Skin epidermis (tissue), 12 donors: Measurements from ENCODE around the gene PEAK3.
A peak's percentile ranks its signal among the peaks of the same experiment; 100 is the strongest.

Source experiments
- H3K27ac ChIP-seq, 21 experiments: fragments of 200-600 bp; sonication (generic) in 11 of 21; one replicate each; pipeline ENCODE4 v1.5.0; 2020; ENCODE audit warnings: mild to moderate bottlenecking in 3 of 21, inconsistent platforms in 2 of 21, moderate library complexity in 2 of 21
- H3K4me3 ChIP-seq, 7 experiments: fragments of 200-600 bp; sonication (generic) in 2 of 7; one replicate each; pipeline ENCODE4 v1.5.0; 2020; ENCODE audit warnings: inconsistent platforms in 2 of 7, mild to moderate bottlenecking in 2 of 7, moderate library complexity in 1 of 7

The PEAK3 gene

GRCh38 chr19:2291185-2291751, 9.3 kb upstream of the PEAK3 start:
- Histone ChIP-seq H3K4me3 (peak overlapping the region; percentile 29 to 43 (median 37)), H3K27ac (no peak overlapping the region)

DNA sequence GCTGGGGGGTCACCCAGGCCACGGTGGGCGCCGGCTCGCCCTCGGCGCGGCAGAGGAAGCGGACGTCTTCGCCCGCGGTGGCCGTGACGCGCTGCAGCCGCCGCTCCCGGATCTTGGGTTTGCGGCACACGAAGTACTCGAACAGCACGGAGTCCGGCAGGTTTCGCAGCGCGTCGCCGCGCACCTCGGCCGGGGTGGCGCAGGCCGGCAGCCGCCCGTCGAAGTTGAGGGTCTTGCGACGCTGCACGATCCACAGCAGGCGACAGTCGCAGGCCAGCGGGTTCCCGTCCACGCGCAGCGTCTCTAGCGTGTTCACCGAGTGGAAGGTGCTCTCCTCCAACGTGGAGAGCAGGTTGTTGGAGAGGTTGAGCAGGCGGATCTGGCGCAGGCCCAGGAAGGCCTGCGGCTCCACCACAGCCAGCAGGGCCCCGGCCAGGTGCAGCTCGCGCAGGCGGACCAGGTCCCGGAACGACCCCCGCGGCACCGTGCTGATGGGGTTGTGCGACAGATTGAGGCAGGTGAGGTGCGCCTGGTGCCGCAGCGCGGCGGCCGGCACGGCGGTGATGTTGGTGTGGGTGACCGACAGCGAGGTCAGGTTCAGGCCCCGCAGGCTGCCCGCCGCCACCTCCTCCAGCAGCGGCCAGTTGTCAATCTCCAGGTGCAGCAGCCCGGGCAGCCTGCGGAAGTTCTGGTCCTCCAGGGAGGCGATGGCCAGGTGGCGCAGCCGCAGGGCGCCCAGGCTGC, 8.6 kb upstream of the PEAK3 start:
- peak overlapping the region in 17 of 21 experiments; percentile 19 to 86 (median 69) for H3K27ac ChIP-seq

DNA sequence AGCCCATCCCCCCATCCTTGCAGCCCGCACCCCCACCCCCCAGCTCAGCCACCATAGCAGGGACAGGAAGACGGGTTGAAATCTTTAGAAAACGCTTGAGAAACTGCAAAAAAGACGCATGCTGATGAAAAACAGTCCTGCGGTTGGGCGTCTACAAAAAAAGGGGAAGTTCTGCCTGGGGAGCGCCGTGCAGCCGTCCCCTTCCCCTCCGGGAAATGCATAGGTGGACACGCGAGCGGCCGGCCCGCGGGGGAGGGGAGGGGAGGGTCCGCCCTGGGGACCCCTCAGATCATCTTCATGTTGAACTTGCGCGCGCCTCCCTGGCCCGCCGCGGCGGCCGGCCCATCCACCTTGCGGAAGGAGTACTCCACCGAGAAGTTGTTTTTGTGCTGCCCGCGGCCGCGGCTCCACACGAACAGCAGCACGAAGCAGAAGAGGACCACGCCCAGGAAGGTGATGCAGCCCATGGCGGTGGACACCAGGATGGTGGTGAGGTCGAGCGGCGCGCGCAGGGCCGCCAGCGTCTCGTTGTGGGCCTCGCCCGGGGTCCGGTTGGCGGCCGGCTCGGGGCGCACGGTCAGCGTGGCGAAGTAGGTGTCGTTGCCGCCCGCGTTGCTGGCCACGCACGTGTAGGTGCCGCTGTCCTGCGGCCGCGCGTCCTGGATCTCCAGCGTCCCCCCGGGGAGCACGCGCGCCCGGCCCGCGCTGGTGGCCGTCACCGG, 7.9 kb upstream of the PEAK3 start:
- Histone ChIP-seq H3K27ac (peak overlapping the region in 17 of 21 experiments; percentile 19 to 86 (median 69)), H3K4me3 (peak overlapping the region; percentile 29 to 43 (median 37))

More for the DNA sequence above, 8.6 kb upstream of the PEAK3 start:
- peak overlapping the region; percentile 29 to 43 (median 37) for H3K4me3 ChIP-seq

GRCh38 chr19:2288818-2289713, 7.1 kb upstream of the PEAK3 start:
- Histone ChIP-seq H3K27ac (peak overlapping the region in 15 of 21 experiments; percentile 12 to 86 (median 74)), H3K4me3 (peak overlapping the region in 6 of 7 experiments; percentile 33 to 43 (median 40))

DNA sequence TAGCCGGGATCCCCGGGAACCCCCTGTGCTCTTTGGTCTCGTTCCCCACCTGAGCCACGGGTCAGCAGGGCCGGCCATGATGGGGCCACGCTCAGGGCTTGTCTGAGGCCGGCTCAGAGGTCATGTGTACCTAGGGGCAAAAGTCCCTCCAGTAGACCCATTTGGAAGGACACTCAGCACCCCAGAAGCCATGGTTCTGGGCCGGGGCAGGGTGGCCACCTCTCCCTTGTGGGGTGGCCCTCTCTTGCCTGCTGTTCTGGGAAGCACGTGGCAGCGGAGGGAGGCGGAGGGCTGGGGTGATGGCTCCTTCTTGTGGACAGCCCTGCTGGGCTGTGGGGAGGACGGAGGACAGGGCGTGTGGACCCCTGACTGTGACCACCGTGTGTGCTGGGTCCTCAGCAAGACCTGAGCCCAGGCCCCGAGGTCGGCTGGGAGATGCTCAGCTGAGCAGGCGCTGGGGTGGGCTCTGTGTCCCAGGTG, 6.4 kb upstream of the PEAK3 start:
- peak overlapping the region in 7 of 21 experiments; percentile 12 to 86 (median 69) for H3K27ac ChIP-seq
- no peak overlapping the region for H3K4me3 ChIP-seq

DNA sequence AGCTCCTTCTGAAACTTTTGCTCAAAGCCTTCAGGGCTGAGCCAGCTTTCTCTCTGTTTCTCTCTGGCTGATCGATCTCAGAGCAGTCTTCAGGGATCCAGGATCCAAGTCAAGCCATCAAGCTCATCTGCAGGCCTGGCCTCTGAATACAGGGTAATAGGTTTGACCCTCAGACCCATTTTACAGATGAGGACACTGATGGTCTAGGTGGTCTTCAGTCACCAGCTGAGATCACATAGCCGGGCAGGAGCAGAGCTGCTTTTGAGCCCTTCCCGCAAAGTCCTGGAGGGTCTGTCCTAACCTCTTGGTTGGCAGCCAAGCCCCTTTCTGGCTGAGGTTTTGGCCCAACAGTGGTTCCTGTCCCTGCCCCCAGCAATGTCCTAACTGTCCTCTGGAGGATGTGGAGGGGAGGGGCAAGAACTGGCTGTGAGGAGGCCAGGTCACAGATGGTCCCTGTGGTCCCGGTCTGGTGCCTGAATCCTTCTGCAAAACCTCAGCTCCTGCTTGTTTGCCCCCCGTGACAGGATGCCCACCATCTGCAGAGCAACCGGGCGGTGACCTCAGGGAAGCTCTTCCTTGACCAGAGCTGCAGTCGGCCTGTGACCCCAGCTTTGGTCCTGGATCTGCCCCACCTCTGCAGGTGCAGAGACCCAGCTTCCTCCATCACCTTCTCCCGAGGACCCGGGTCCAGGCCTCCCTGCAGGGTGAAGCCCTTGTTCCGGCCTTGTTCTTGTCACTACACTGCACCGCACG, 5.8 kb upstream of the PEAK3 start:
- Histone ChIP-seq H3K4me3 (no peak overlapping the region), H3K27ac (peak overlapping the region in 3 of 21 experiments; percentile 2 to 81 (median 8))

DNA sequence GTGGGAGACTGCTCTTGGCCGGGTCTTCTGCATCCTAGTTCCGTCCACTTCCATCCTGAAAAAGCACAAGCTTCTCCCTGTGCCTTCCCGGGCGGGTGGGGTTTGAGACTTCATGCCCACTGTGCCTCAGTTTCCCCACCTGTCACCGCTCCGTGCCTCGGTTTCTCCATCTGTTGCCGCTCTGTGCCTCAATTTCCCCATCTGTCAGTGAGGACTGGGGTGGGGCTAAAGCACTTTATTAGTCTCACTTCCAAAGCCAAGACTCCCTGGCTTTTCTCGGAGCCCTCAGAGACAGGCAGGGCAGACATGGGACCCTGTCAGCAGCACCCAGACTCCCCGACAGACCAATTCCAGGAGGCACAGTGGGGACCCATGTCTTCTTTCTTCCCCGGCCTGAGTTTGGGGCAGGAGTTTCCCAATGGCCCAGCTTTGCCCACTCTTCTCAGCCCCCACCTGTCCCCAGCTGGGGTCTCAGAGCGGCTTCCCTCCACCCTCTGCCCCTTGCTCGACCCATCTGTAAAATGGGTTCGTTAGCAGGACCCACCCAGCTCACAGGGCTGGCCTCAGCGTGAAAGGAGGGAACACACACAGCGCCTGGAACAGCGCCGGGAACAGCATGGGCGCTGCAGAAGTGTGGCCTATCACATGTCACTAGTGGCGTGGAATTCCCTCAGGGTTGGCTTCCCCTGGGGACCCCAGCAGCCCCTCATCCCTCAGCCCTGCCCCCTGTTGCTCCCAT, 4.6 kb upstream of the PEAK3 start:
- H3K4me3 ChIP-seq = no peak overlapping the region
- H3K27ac ChIP-seq = no peak overlapping the region

- Histone ChIP-seq H3K4me3 (no peak overlapping the region), H3K27ac (no peak overlapping the region)
Measured at GRCh38 chr19:2283835-2284507, 2.0 kb upstream of the PEAK3 start.

- Histone ChIP-seq H3K4me3 (peak overlapping the region in 1 of 7 experiments; percentile 11), H3K27ac (peak overlapping the region in 4 of 21 experiments; percentile 42 to 72 (median 58))
Measured at GRCh38 chr19:2282862-2283237, 875 bp upstream of the PEAK3 start.

- Histone ChIP-seq H3K27ac (peak overlapping the region in 15 of 21 experiments; percentile 12 to 72 (median 50)), H3K4me3 (peak overlapping the region in 4 of 7 experiments; percentile 11 to 32 (median 20))
Measured at GRCh38 chr19:2281265-2282061, 512 bp downstream of the PEAK3 start.

- no peak overlapping the region for H3K27ac ChIP-seq
- no peak overlapping the region for H3K4me3 ChIP-seq
Measured at GRCh38 chr19:2280633-2281264, 1.2 kb downstream of the PEAK3 start.

GRCh38 chr19:2278459-2279158, 3.4 kb downstream of the PEAK3 start:
- Histone ChIP-seq H3K4me3 (no peak overlapping the region), H3K27ac (no peak overlapping the region)

DNA sequence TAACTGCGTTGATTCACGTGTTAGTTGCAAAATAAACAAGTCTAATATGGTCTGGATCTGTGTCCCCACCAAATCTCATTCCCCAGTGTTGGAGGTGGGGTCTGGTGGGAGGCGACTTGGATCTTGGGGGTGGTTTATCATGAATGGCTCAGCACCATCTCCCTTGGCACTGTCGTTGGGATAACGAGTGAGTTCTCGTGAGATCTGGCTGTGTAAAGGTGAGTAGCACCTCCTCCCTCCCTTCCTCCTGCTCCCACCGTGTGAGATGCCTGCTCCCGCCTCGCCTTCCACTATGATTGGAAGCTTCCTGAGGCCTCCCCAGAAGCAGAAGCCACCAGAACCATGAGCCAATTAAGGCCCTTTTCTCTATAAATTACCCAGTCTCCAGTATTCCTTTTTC, 4.8 kb downstream of the PEAK3 start:
- Histone ChIP-seq H3K27ac (no peak overlapping the region), H3K4me3 (no peak overlapping the region)

- peak overlapping the region in 1 of 7 experiments; percentile 18 for H3K4me3 ChIP-seq
- H3K27ac ChIP-seq = peak overlapping the region in 4 of 21 experiments; percentile 16 to 46 (median 32)
Measured at GRCh38 chr19:2276429-2276986, 5.5 kb downstream of the PEAK3 start.
